HK-2 (cell line): ENCODE data around the gene WHAMM.
"Not testable (repeated sequence)": the region's sequence is repeated elsewhere in the genome, so short reads cannot be mapped to it uniquely, and the experiment has no call there.

Source experiments
- DNase-seq: peaks from one replicate; pipeline ENCODE4 v3.0.0-alpha.2; 2018; ENCODE audit not compliant: unreplicated experiment

WHAMM gene

GRCh38 chr15:82865981-82866380, 56.6 kb downstream of the WHAMM start:
- DNase-seq: not testable (repeated sequence)

GRCh38 chr15:82870727-82871320, 61.4 kb downstream of the WHAMM start:
- no peak for DNase-seq

GRCh38 chr15:82871358-82871757, 61.9 kb downstream of the WHAMM start:
- no peak for DNase-seq

GRCh38 chr15:82871832-82872484, 62.5 kb downstream of the WHAMM start:
- no peak for DNase-seq

GRCh38 chr15:82873000-82873680, 63.7 kb downstream of the WHAMM start:
- DNase-seq: no peak

GRCh38 chr15:82874267-82874666, 64.8 kb downstream of the WHAMM start:
- no peak for DNase-seq

DNA sequence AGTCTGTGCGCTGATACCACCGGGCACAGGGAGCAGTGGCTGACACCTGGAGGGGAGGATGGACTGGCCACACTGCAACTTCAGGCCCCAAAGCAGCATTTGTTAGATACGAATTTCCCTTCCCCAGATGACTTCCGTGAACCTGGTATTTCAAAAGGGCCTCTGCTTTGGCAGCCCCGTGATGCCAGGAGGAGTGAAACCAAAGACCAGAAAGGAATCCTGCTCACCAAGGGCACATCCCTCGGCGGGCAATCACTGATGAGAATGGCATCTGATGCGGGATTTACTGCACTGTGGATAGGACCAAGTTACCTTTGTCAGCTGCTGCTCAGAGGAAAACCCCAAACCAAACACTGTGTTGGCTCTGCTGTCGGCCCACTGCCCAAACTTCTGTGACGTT, 65.5 kb downstream of the WHAMM start:
- no peak for DNase-seq

- DNase-seq: no peak
Observed at GRCh38 chr15:82875411-82876003, 66.1 kb downstream of the WHAMM start.

DNA sequence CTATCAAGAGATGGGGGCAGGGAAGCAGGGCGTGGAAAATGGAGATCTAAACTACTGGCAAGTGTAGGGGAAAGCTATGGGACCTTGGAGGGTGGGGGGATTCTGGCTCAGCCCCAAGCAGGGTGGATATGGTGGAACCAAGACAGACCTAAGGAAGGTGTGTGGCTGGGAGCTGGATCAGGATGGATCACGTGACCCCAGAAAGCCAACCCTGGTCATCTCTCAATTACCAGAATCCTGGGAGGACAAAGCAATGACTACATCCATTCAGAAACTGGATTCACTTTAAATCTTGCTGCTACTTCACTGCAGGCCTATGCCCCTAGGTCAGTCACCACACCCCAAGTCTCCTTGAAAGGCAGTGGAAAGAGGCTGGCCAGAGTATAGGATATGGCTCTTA, 68.4 kb downstream of the WHAMM start:
- DNase-seq: no peak

DNA sequence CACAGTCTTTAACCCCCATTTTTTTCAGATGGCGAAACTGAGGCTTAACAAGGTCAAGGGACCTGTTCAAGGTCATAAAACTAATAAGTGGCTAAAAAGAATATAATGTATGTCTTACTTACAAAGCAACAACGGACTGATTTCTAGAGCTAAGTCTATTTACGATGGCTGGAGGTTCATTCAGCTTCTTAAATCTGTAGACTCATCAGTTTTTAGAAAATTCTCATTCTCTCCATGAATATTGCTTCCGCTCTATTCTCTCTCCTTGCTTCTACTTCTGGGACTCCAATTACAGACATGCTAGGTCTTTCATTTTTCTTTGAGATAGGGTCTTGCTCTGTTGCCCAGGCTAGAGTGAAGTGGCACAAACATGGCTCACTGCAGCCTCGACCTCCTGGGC, 68.9 kb downstream of the WHAMM start:
- DNase-seq: no peak

- no peak for DNase-seq
Observed at GRCh38 chr15:82880704-82881103, 71.3 kb downstream of the WHAMM start.

DNA sequence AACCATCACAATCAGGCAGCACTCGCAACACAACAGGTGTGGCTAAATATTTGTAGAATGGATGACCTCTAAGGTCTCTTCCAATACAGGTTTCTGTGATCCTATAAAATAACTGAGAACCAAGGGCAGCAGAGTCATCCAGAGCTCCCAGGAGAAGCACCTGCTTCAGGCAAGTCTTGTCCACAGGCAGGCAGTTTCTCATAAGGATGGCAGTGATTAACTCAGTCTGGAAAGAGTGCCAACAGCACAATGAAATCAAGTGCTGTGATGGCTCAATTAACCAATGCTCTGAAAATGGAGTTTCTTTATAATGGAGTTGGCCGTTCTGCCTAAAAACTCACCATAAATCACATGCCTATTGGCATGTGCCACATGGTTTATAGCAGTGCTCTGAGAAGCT, 72.3 kb downstream of the WHAMM start:
- DNase-seq: no peak

DNA sequence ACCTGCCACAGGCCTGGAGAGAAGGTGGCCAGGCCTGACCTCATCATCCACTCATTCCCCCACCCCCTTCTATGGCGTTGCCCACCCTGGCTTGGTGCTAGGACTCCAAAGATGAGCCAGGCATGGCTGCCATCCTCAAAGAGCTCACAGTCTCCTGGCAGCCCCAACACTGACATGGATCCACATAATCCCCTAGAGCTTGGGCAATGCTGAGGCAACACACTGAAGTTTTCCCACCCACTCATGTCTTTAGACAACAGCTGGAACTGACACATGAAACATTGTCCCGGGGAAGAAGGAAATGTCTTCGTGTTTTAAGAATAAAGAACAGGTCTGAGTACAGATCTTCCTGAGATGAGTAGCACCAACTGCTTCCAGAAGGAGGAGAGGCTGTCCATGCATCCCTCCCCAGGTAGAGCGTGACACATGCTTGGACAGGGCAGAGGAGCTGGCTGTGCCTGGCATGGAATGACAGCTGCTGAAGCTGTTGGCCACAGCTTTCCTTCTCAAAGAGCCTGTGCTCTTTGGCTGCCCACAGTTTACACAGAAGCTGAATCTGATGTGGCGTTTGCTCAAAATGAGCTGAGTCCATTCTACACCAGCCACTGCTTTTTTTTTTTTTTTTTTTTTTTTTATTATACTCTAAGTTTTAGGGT, 73.0 kb downstream of the WHAMM start:
- no peak for DNase-seq
